ENCODE results near the gene PIGT. TPM values are rescaled to one million over a fixed set of nuclear protein-coding genes. Genes with fewer than 3 reads are reported as not detected.

Gene PIGT
- total RNA-seq, 2 experiments from 2014 or later = 48.0 to 55.4 TPM

Other genes starting within 250 kb of the PIGT start
- not detected for gene PI3, start 241.2 kb upstream of the PIGT start, total RNA-seq
- not detected for gene SEMG1, start 209.1 kb upstream of the PIGT start, total RNA-seq
- not detected for gene SEMG2, start 194.8 kb upstream of the PIGT start, total RNA-seq
- not detected for gene SLPI, start 161.6 kb upstream of the PIGT start, total RNA-seq
- gene RBPJL, start 109.3 kb upstream of the PIGT start, total RNA-seq = not detected
- gene MATN4, start 107.8 kb upstream of the PIGT start, total RNA-seq = 1 to 10 TPM in 1 of 2 experiments, under 1 TPM in 1; 0.64 to 1.1 TPM
- 10 to 100 TPM; 24.6 to 25.5 TPM for gene SDC4, start 67.7 kb upstream of the PIGT start, total RNA-seq
- gene SYS1, start 53.0 kb upstream of the PIGT start, total RNA-seq = 10 to 100 TPM; 21.5 to 26.6 TPM
- under 1 TPM; 0.40 to 0.41 TPM for gene TP53TG5, start 37.8 kb upstream of the PIGT start, total RNA-seq
- 10 to 100 TPM; 18.1 to 20.1 TPM for gene DBNDD2, start 7.9 kb upstream of the PIGT start, total RNA-seq
- under 1 TPM in 1 of 2 experiments, not detected in 1; 0.98 TPM for gene WFDC2, start 53.6 kb downstream of the PIGT start, total RNA-seq
- not detected for gene SPINT3, start 99.5 kb downstream of the PIGT start, total RNA-seq
- not detected for gene WFDC6, start 123.3 kb downstream of the PIGT start, total RNA-seq
- not detected for gene EPPIN, start 131.3 kb downstream of the PIGT start, total RNA-seq
- gene WFDC8, start 163.1 kb downstream of the PIGT start, total RNA-seq = not detected
- not detected for gene WFDC10A, start 213.6 kb downstream of the PIGT start, total RNA-seq
- gene WFDC9, start 215.1 kb downstream of the PIGT start, total RNA-seq = not detected